NB4 (cell line): ENCODE data around the gene ALG1.

Experiments
- CTCF ChIP-seq: IDR thresholded peaks from one replicate; pipeline ENCODE4 v1.5.1; 2012; ENCODE audit warnings: low read depth, low read length
- MAX ChIP-seq: IDR thresholded peaks from 2 replicates; pipeline ENCODE4 v1.6.1; 2011; ENCODE audit warnings: low read depth, low read length
- MYC ChIP-seq: IDR thresholded peaks from 2 replicates; pipeline ENCODE4 v1.6.1; 2011; ENCODE audit warnings: low read depth, low read length
- POLR2A ChIP-seq: IDR thresholded peaks from 2 replicates; pipeline ENCODE4 v1.6.1; 2011; ENCODE audit warnings: mild to moderate bottlenecking; ENCODE audit not compliant: insufficient read length; ENCODE audit errors: extremely low read depth

GRCh38 chr16:5041600-5042133 lies 30.0 kb upstream of the ALG1 start:
- TF ChIP-seq POLR2A (no peak), CTCF (no peak), MAX (no peak), MYC (no peak)
